Measurements from ENCODE around the gene PARP16.

PARP16 gene

DNA sequence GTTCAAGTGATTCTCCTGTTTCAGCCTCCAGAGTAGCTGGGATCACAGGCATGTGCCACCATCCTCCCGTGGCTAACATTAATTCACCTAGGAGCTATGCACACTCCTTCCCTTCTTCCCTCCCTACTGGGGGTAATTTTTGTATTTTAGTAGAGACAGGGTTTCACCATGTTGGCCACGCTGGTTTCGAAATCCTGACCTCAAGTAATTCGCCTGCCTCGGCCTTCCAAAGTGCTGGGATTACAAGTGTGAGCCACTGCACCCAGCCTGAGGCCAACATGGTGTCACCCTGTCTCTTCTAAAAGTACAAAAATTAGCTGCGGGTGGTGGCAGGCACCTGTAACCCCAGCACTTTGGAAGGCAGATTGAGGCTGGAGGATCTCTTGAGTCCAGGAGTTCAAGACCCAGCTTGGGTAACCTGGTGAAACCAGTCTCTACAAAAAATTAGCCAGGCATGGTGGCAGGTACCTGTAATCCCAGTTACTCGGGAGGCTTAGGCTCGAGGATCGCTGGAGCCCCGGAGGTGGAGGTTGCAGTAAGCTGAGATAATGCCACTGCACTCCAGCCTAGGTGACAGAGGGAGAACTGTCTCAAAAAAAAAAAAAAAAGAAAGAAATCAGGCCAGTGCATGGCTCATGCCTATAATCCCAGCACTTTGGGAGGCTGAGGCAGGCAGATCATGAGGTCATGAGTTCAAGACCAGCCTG lies 23.9 kb upstream of the PARP16 start:
- no peak for DNase-seq

DNA sequence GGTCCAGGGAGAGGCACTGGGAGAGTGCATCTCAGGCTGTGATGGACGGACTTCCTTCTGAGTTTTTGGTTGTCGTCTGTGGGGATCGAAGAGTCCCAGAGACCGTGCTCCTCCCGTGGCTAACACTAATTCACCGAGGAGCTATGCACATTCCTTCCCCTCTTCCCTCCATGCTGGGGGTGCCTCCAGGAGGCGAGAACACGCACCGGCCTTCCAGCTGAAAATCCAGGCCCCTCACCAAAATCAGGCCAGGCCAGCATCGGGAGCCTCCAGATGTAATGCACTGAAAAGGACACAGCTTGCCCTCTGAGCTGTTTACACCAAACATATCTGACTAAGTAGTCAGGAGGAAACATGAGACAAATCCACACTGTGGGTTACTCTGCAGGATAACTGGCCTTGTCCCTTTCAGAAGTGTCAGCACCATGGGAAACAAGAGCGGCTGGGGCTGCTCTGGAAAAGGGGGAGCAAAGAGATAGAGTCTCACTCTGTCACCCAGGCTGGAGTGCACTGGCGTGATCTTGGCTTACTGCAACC lies 23.3 kb upstream of the PARP16 start:
- DNase-seq: no peak

DNA sequence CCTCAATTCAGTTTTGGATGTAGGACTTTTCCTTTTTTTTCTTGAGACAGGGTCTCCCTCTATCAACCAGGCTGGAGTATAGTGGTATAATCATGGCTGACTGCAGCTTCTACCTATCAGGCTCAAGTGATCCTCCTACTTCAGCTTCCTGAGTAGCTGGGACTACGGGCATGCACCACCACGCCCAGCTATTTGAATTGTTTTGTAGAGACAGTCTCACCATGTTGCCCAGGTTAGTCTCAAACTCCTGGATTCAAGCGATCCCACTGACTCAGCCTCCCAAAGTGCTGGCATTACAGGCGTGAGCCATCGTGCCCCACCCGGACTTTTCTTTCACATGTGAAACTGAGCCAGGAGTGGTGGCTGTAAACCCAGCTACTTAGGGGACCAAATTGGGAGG lies 21.3 kb upstream of the PARP16 start:
- DNase-seq: no peak

DNA sequence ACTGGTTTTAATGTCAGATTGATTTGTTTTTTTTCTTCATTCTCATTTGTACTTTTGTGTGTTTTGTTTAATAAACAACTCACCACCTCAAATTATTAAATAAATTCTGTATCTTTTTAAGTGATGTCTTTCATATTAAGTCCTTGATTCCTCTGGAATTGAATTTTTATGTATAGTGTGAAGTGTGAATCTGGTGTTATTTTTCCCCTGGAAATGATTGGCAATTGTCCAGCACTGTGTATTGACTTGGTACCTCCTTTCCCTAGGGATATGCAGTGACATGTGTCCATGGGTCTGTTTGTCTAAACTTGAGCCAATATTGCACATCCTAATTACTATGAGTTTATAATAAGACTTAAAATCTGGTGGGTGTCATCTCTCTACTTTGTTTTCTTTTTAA lies 19.9 kb upstream of the PARP16 start:
- no peak for DNase-seq

DNA sequence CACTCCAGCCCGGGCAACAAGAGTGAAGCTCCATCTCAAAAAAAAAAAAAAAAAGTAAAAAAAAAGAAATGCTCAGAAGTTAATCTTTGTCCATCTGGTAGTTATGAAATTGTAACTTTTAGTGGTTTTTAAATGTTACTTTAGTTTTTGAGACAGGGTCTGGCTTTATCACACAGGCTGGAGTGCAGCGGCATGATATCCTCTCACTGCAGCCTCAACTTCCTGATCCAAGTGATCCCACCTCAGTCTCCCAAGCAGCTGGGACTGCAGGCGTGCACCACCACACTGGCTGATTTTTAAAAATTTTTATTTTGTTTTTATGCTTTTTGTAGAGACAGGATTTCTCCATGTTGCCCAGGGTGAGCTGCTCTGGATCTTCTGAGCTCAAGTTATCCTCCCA lies 19.1 kb upstream of the PARP16 start:
- DNase-seq: no peak

DNA sequence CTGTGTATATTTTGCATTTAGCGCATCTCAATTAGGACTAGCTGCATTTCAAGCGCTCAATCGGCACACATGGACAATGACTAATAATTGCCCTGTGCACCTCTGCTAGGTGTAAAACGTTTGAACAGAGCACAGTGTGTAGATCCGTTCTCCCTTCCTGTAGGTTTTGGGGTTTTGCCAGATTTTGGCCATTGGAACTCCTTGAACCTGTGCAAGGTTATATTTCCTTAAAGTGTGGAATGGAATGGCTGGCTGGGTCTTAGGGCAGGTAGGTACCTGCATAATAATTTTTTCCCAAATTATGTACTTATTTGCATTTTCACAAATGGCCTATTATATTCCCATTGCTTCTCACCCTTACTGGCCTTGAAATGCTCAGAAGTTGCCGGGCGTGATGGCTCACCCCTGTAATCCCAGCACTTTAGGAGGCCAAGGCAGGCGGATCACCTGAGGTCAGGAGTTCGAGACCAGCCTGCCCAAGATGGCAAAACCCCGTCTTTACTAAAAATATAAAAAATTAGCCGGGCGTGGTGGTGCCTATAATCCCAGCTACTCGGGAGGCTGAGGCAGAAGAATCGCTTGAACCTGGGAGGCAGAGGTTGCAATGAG lies 18.6 kb upstream of the PARP16 start:
- DNase-seq: no peak

DNA sequence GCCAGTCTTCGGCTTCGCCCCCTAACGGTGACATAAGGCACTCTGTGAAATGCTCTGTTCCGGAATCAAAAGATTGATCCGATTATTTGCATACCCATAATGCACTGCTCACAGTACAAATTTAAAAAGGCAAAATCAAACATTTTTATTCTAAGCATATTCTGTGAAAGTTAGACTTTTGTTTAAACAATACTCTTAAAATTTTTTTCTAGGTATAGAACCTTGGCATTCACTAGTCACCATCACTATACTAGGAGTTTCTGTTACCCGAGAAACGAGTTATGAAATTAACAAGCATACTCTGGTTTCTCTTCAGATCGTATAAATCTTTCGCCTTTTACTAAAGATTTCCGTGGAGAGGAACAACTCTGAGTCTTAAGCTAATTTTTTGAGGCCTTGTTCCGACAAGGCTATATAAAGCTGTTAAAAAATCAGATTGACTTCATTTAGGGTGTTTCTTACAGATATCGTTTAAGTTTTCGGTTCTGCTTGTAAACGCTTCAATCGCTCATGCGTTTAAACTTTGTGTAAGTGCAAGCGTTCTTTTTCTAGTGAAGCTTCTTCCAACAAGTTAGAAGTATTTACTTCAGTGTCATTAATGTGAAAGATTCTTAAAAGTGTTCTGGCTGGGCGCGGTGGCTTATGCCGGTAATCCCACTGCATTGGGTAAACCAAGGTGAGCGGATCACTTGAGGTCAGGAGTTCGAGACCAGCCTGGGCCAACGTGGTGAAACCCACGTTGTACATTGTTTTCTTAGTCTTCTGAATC lies 17.9 kb upstream of the PARP16 start, which contains the start of gene RNU5B-1:
Gene RNU5B-1 (plus strand): TSS at position 297 of the 769 bp plus-strand sequence.
- DNase-seq: peak; percentile 92

DNA sequence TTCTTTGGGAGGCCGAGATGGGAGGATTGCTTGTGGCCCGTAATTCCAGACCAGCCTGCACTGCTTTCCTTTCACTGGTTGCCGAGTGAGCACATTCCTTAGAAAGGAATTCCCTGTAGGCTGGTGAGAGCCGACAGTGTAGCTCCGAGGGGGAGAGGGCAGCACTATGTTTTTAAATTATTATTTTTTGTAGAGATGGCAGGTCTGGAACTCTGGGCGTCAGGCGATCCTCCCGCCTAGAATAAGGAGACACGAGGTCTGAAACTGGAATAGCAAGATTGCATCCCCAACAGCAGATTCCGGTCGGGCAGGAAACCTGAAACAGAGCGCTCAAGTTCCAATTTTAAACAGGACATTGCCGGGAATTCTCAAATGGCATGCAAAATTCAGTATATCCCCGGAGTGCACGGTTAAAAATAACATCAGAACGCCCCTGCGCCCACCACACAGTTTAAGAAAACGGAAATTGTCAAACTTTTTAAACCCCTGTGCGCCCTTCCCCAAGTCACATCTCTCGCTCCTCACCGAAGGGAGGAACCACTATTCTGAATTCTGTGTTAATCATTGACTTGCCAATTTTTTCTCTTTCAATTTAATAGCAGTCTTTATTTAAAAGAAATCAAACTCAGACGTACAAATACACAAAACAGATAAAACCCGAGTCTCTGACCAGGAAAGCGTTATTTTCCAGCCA lies 17.2 kb upstream of the PARP16 start:
- DNase-seq: peak; percentile 76

DNA sequence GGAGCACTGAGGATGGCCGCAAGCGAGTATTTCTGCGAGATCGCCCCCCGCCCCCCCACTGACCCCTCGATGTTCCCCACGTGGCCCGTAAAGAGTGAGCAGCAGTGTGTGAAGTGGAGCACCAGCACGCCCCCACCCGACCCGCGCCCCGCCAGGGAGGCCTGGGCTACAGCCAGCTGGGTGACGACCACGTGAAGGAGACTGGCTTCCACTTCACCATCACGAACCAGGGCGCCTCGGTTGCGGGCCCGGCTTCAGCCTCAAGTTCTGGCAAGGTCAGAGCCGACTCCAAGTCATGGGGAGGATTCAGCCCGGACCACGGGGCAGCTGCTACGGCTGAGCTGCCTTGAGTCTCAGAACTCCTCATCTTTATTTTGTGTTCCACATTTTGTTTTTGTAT lies 15.4 kb upstream of the PARP16 start:
- peak; percentile 14 for DNase-seq

DNA sequence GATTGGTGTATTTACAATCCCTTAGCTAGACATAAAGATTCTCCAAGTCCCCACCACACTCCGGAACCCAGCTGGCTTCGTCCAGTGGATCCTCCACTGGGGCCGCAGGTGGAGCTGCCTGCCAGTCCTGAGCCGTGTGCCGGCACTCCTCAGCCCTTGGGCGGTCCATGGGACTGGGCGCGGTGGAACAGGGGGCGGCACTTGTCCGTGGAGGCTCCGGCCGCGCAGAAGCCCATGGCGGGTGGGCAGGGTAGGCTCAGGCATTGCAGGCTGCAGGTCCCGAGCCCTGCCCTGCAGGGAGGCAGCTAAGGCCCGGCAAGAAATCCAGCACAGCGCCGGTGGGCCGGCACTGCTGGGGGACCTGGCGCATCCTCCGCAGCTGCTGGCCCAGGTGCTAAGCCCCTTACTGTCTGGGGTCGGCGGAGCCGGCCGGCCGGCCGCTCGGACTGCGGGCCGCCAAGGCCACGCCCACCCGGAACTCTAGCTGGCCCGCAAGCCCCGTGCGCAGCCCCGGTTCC lies 14.3 kb upstream of the PARP16 start:
- DNase-seq: no peak

DNA sequence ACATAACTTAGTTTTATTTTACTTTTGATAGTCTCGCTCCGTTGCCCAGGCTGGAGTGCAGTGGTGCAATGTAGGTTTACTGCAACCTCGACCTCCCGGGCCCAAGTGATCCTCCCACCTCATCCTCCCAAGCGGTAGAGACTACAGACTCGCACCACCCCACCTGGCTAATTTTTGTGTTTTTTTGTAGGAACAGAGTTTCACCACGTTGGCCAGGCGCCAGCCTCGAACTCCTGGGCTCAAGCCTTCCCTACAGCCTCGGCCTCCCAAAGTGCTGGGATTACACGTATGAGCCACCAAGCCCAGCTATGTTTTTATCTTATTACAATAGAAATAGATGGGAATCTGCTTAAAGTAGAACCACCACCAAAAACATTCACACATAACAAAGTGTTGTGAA lies 12.0 kb upstream of the PARP16 start:
- DNase-seq: no peak

DNA sequence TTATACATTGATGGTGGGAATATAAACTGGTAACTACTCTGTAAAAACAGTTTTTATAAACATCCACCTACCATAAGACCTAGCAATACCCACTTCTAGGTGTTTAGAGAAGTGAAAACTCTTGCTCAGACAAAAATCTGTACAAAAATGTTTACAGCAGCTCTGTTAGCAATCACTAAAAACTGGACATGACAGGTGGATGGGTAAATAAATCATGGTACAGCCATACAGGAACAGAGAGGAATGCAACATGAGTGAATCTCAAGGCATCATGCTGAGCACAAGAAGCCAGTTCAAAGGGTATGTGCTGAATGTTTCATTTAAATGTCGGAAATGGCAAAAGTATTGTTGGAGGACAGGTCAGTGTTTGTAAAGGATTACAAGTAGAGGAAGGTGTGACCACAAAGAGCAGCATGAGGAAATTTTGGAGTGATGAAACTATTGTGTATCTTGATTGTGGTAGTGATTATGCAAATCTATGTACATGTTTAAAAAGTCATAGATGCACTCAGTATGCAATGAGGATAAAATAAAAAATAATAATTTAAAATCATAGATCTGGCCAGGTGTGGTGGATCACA lies 6.3 kb upstream of the PARP16 start:
- DNase-seq: no peak

DNA sequence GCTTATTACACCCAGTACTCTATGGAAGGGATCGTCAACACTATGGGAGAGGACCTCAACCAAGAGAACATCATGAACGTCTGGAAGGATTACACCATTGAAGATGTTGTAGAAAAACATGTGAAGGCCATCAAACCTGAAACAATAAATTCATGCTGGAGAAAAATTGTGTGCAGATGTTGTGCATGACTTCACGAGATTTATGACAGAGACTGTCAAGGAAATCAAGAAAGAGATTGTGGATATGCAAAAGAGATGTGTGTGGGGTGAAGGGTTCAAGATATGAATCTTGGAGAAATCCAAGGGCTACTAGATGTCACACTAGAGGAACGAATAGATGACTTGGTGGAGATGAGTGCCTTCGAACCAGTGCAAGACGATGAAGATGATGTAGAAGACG lies 3.5 kb upstream of the PARP16 start:
- DNase-seq: no peak

DNA sequence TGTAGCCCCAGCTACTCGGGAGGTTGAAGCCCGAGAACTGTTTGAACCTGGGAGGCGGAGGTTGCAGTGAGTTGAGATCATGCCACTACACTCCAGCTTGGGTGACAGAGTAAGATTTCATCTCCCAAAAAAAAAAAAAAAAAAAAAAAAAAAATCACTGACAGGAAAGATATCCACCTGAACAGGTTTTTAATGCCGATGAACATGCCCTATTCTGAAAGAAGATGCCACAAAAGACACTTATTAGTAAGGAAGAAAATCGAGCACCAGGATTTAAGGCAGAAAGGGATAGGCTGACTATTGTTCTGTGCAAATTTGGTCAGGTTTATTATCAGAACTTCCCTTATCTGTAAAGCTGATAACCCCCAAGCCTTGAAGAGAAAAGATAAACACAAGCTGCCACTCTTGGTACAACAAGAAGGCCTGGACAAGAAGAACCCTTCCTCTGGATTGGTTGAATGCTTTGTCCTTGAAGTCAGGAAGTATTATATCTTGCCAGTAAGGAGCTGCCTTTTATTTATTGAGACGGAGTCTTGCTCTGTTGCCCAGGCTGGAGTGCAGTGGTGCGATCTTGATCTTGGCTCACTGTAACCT lies 2.7 kb upstream of the PARP16 start:
- DNase-seq: no peak

DNA sequence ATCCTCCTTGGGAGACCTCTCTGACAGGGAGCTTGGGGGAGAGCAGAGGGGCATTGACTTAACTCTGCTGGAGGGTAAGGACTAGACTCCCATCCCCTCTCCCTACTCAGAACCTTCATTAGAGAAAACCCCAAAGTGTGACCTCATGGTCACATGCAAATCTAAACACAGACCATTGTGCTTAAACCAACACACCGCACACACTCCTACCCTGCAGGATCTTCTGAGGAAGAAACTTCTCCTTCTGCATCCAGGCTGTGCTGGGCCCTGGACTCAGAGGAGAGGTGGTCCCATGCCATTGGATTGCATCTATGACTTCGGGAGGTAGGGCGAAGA lies 805 bp upstream of the PARP16 start:
- DNase-seq: no peak

DNA sequence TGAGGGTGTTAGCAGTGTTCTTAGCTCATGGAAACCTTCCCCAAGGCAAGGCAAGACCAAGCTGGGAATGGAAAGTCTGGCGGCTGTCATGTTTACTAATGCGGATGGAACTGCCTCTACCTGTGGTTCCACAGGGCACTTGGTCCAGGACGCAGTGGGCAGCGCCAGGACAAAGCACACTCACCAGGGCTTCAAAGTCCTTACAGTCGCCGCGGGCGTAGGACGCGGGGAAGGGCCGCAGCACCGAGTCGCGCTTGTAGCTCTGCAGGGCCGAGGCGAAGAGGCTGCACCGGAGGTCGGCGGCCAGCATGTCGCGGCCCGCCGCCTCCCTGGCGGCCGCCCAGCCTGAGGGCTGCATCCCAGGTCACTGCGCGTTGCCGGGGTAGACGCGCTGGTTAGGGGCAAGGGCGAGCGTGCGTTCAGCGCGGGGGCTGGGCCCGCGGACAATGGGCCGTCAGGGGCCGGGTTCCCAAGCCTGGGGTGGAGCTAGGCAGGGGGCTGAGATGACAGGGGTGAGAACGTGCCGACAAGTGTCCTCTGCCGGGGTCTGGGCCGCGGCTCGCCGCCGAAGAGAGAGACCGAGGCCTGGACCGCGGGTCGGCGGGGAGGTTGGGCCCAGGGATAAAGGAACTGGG lies 497 bp downstream of the PARP16 start:
- no peak for DNase-seq

DNA sequence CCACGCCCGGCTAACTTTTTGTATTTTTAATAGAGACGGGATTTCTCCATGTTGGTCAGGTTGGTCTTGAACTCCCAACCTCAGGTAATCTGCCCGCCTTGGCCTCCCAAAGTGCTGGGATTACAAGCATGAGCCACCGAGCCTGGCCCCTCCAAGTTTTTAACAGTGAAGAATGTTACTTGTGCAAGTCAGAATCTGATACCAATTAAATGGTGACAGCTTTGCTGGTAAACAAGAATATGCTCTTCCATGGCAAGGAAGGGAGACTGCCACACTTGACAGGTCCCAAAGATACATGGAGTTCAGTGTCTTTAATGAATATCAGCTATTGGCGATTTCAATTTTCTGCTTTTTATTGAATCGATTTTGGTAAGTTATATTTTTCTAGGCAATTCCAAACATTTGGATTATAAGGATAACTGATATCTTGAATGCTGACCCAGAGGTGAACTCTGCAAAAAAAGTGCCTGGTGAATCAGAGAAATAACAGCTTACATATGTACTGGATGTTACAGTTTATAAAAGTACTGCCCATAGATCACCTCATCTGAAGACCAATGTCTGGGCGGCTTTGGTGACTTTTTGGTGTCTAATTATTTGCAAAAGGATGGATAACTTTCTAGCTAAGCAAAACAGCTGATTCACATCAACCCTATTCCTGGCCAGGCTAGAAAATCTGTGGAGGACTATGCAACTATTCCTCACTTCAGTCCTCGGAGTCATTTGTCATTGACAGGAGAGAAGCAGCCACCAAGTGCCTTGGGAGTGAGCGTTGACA lies 1.2 kb downstream of the PARP16 start:
- DNase-seq: no peak

DNA sequence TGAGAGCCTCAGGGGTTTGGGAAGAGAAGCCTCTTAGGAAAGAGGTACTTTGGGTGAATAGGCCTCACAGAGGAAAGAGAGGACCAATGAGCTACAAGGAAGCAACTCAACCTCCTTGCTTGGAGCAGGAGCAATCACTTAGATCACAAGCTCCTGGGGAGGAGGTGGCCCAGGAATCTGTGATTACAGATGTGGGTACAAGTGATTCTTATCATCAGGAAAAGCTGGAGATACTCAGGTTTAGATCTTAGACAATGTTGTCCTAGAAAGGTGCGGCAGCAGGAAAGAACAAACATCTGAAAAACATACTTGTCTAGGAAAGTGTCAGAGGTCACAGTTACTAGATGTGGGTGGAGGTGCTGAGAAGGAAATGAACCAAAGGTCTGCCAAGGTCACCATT lies 8.2 kb downstream of the PARP16 start:
- DNase-seq: no peak

DNA sequence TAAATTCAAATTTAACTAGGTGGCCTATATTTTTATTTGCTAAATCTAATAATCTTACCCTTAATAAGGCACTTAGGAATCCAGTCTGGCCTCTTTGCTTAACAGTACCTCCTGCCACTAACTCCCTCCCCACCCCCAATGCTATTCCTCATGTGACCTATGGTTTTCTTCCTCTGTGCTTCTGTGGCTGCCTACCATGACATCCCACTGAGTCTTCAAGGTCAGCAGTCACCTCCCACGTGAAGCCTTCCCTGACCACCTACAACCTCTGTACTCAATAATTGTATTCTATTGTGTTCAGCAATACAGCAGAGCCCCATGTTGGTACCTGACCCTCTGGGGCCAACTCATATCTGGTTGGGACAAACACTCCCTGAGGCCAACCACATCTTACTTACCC lies 9.7 kb downstream of the PARP16 start:
- no peak for DNase-seq

DNA sequence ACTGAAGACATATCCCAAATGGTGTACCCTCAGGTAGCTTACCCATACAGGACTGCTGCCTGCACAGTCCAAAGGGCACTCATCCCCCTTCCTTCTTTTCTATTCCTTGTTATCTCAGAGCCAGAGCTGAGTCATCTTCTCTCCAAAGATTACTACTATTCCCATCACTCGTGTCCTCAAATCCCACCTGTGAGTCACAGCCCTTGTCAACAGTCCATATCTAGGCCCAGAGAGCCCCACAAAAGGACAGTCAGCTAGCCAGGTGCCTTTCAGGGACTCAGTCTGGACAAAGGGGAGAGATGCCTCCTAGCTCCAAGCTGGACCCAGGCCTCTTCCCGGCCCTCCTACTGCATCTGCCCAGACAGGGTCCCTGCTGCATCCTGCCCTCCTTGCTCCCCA lies 11.0 kb downstream of the PARP16 start:
- DNase-seq: no peak

DNA sequence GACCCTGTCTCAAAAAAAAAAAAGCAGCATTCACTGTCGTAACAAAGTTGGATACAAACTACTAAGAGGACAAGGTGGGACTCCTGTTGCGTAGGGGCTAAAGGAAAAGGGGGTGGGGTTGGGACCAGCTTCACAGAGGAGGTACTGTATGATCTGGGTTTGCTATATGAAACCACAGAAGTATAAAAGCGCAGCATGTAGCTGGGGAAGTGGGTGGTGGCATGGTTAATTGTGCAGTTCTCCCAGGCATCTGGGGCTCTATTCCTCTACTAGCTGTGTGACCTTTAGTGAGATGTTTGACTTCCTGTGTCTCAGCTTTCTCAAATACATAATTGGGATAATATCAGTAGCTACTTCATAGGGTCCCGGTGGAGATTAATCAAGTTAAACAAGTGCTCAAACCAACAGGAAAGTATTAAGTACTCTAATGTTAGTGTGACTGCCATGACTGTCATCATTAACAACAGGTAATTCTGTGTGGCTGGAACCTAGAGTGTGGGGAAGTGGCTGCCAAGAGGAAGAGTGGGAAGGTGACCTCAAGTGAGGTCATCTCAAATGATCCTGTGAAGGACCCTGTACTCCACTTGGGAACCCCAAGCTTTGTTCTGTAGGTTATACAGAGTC lies 11.5 kb downstream of the PARP16 start:
- no peak for DNase-seq

Data from midbrain (tissue), 1 donor.